Smooth muscle cell (in vitro differentiated cells): Measurements from ENCODE around the gene APBB1IP. TPM values are rescaled to one million over a fixed set of nuclear protein-coding genes. Genes with fewer than 3 reads are reported as not detected.

Experiments used
- DNase-seq: peaks from one replicate; lab custom pipeline; 2025; ENCODE audit not compliant: unreplicated experiment; lab: John Stamatoyannopoulos, UW
- H2AFZ ChIP-seq: fragments of 200-600 bp; sonication (generic); 2 replicates; pipeline ENCODE4 v1.6.0; 2016; ENCODE audit warnings: antibody characterized with exemption, low read depth, mild to moderate bottlenecking
- H3F3A ChIP-seq: fragments of 200-600 bp; sonication (generic); 2 replicates; pipeline ENCODE4 v1.6.0; 2017; ENCODE audit warnings: antibody characterized with exemption, low read depth
- H3K27ac ChIP-seq: fragments of 200-600 bp; sonication (generic); 2 replicates; pipeline ENCODE4 v1.5.1; 2016; ENCODE audit warnings: low read depth, mild to moderate bottlenecking
- H3K27me3 ChIP-seq: fragments of 200-600 bp; sonication (generic); 2 replicates; pipeline ENCODE4 v1.6.1; 2016; ENCODE audit warnings: low read depth, mild to moderate bottlenecking
- H3K36me3 ChIP-seq: fragments of 200-600 bp; sonication (generic); 2 replicates; pipeline ENCODE4 v1.5.1; 2016; ENCODE audit warnings: low read depth
- H3K4me1 ChIP-seq: fragments of 200-600 bp; sonication (generic); 2 replicates; pipeline ENCODE4 v1.5.1; 2016; ENCODE audit warnings: low read depth
- H3K4me2 ChIP-seq: fragments of 200-600 bp; sonication (generic); 2 replicates; pipeline ENCODE4 v1.6.0; 2016; ENCODE audit warnings: mild to moderate bottlenecking
- H3K4me3 ChIP-seq: fragments of 200-600 bp; sonication (generic); 2 replicates; pipeline ENCODE4 v1.5.1; 2016; ENCODE audit warnings: mild to moderate bottlenecking
- H3K79me2 ChIP-seq: fragments of 200-600 bp; sonication (generic); 2 replicates; pipeline ENCODE4 v1.6.0; 2016; ENCODE audit warnings: low read depth, mild to moderate bottlenecking
- H3K9ac ChIP-seq: fragments of 200-600 bp; sonication (generic); 2 replicates; pipeline ENCODE4 v1.6.0; 2016; ENCODE audit warnings: low read depth
- H3K9me3 ChIP-seq: fragments of 200-600 bp; sonication (generic); replicated peaks from 2 replicates; pipeline ENCODE4 v1.5.1; 2016; ENCODE audit warnings: low read depth
- H4K20me1 ChIP-seq: fragments of 200-600 bp; sonication (generic); 2 replicates; pipeline ENCODE4 v1.6.0; 2016; ENCODE audit warnings: low read depth
- WGBS: methylation state at CpG from one replicate; pipeline ENCODE4 v1.1.7; 2016; ENCODE audit warnings: low lambda C conversion rate; 5-methylcytosine and 5-hydroxymethylcytosine counted together
- polyA plus RNA-seq: library from polyadenylated mRNA; unstranded; fragments of >200 nt; fragmentation: Nextera tagmentation; extraction: Ambion mirVana; gene quantifications from 2 replicates; pipeline ENCODE4 v1.2.1, GENCODE V29; 2016
- total RNA-seq: library from RNA; depleted of rRNA; stranded (reverse); fragments of >200 nt; gene quantifications from 2 replicates; pipeline ENCODE4 v1.2.3, GENCODE V29; 2014
- TF ChIP-seq, protein P1 (sequence below): fragments of 200-600 bp; sonication (generic); IDR thresholded peaks from 2 replicates; pipeline ENCODE4 v1.5.1; 2017; ENCODE audit warnings: borderline replicate concordance, mild to moderate bottlenecking, antibody characterized with exemption; ENCODE audit not compliant: insufficient read depth, poor library complexity, severe bottlenecking

Gene APBB1IP
- total and polyA plus RNA-seq, 2 experiments from 2014 or later, result 0.36 to 0.39 TPM

DNA sequence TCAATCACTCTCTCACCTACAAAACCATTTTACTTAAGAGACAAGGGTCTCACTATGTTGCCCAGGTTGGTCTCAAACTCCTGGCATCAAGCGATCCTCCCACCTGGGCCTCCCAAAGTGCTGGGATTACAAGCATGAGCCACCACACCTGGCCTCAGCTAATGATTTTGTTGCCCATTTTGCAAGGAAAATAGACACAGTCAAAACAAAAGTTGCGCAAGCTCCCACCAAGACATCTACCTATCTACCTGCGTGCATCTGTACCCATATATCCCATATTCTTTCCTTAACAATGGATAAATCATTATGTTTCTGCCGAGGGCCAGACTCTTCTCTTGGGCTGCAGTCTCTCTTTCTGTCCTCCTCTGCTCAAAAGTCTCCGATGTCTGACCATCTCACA lies 67.3 kb downstream of the APBB1IP start:
- Histone ChIP-seq H3F3A (no peaks in the 10 kb centered on the region), H3K4me3 (no peak overlapping the region), H3K36me3 (no peaks in the 10 kb centered on the region), H3K27me3 (no peaks in the 10 kb centered on the region), H3K79me2 (no peaks in the 10 kb centered on the region), H3K9me3 (no peaks in the 10 kb centered on the region), H3K4me2 (no peak overlapping the region), H3K27ac (no peak overlapping the region), H3K4me1 (no peaks in the 10 kb centered on the region), H3K9ac (no peak overlapping the region), H4K20me1 (no peaks in the 10 kb centered on the region), H2AFZ (no peak overlapping the region)
- DNase-seq, result no peak
- TF ChIP-seq, protein P1, sequence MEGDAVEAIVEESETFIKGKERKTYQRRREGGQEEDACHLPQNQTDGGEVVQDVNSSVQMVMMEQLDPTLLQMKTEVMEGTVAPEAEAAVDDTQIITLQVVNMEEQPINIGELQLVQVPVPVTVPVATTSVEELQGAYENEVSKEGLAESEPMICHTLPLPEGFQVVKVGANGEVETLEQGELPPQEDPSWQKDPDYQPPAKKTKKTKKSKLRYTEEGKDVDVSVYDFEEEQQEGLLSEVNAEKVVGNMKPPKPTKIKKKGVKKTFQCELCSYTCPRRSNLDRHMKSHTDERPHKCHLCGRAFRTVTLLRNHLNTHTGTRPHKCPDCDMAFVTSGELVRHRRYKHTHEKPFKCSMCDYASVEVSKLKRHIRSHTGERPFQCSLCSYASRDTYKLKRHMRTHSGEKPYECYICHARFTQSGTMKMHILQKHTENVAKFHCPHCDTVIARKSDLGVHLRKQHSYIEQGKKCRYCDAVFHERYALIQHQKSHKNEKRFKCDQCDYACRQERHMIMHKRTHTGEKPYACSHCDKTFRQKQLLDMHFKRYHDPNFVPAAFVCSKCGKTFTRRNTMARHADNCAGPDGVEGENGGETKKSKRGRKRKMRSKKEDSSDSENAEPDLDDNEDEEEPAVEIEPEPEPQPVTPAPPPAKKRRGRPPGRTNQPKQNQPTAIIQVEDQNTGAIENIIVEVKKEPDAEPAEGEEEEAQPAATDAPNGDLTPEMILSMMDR, result no peak
- WGBS, result 93% methylated on average over 5 of the region's 5 CpGs

DNA sequence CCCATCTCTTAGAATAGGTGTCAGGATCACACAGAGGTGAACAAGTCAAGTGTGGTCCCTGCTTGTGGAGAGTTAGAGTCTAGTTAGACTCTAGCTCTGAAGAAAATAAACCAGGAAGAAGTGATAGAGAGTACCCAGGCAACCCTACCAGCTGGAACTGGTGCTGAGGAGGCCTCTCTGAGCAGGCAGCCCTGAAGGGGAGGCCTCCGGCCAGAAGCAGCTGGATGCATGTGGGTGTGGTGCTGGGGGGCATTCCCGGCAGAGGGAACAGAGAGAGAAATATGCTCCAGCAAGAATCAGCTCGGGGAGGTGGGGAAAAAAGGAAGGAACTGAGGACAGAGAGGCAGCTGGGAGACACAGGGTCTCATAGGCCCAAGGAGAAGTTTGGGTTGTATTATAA lies 68.6 kb downstream of the APBB1IP start:
- Histone ChIP-seq H3F3A (no peaks in the 10 kb centered on the region), H3K27ac (no peak overlapping the region), H4K20me1 (no peaks in the 10 kb centered on the region), H3K36me3 (no peaks in the 10 kb centered on the region), H3K79me2 (no peaks in the 10 kb centered on the region), H3K9ac (no peak overlapping the region), H3K4me1 (no peaks in the 10 kb centered on the region), H3K4me2 (no peak overlapping the region), H3K4me3 (no peak overlapping the region), H3K27me3 (no peaks in the 10 kb centered on the region), H3K9me3 (no peaks in the 10 kb centered on the region), H2AFZ (no peak overlapping the region)
- no peak for DNase-seq
- TF ChIP-seq, protein P1, result no peak
- WGBS, result 67% methylated on average over 3 of the region's 3 CpGs

DNA sequence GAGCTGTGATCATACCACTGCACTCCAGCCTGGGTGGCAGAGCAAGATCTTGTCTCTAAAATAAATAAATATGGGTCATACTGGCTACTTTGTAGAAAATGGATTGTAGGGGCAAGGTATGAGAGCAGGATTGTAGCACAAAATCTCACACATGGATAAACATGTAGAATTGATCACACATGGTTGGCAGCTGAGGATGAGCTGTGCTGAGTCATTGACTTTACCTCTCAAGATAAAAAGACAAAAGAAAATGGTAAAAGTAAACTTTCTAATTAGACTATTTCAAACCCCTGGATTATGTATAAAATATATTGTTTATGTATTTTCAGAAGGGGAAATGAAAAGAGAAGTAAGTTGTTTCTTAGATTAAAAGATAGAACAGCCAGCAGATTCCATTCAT lies 69.3 kb downstream of the APBB1IP start:
- Histone ChIP-seq H3K79me2 (no peaks in the 10 kb centered on the region), H3F3A (no peaks in the 10 kb centered on the region), H3K36me3 (no peaks in the 10 kb centered on the region), H2AFZ (no peak overlapping the region), H3K4me1 (no peaks in the 10 kb centered on the region), H4K20me1 (no peaks in the 10 kb centered on the region), H3K27ac (no peak overlapping the region), H3K9ac (no peak overlapping the region), H3K9me3 (no peaks in the 10 kb centered on the region), H3K4me2 (no peak overlapping the region), H3K27me3 (no peaks in the 10 kb centered on the region), H3K4me3 (no peak overlapping the region)
- DNase-seq, result no peak
- TF ChIP-seq, protein P1, result no peak

DNA sequence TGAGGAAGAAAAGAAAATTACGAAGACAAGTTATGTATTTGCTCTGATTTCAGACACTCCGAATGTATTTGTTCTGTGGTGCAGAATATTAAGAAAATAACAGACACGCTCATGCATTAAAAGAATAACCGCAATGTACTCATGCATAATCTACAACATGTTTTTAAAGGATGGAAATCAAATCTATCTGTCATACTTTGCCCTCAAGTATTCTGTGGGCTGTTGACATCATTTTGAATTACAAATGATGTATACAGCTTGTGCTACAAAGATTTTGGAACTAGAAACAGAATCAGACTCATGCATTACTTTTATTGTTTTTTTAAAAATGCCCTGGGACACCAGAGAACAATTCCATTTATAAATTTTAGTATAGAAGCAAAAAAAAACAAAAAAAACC lies 69.9 kb downstream of the APBB1IP start:
- 91% methylated on average over 4 of the region's 4 CpGs for WGBS
- no peaks in the 10 kb centered on the region for H4K20me1 ChIP-seq
- H3F3A ChIP-seq, result no peaks in the 10 kb centered on the region
- H2AFZ ChIP-seq, result no peak overlapping the region
- H3K27me3 ChIP-seq, result no peaks in the 10 kb centered on the region
- H3K79me2 ChIP-seq, result no peaks in the 10 kb centered on the region
- H3K4me3 ChIP-seq, result no peak overlapping the region
- no peak overlapping the region for H3K4me2 ChIP-seq
- peaks cover 5% of the 10 kb centered on the region for H3K9me3 ChIP-seq
- H3K9ac ChIP-seq, result no peak overlapping the region
- no peak overlapping the region for H3K27ac ChIP-seq
- H3K4me1 ChIP-seq, result no peaks in the 10 kb centered on the region
- TF ChIP-seq, protein P1, result no peak
- H3K36me3 ChIP-seq, result no peaks in the 10 kb centered on the region
- DNase-seq, result no peak
